Activated naive CD4-positive, alpha-beta T cell treated with anti-CD3 and anti-CD28 coated beads, Interleukin-2, amount 50 U/mL, for 72 hours (primary cell): ENCODE measurements around the gene SLC25A41. TPM values are rescaled to one million over a fixed set of nuclear protein-coding genes. Genes with fewer than 3 reads are reported as not detected.
A peak's percentile ranks its signal among the peaks of the same experiment; 100 is the strongest.

ENCODE experiments used
- ATAC-seq, 2 donors: fragments of 150-1000 bp; cut with Tn5 transposase; 2 replicates each; pipeline ENCODE4 v1.10.0; 2021; ENCODE audit warnings: mild to moderate bottlenecking in 2 of 2, moderate library complexity in 2 of 2
- DNase-seq, 2 donors: peaks; one replicate each; pipeline ENCODE4 v3.0.0; 2021 to 2022; ENCODE audit warnings: low spot score in 2 of 2
- H3K27ac Mint-ChIP-seq, 2 donors: one replicate each; pipeline ENCODE4 v1.8.0; 2022; ENCODE audit warnings: mild to moderate bottlenecking in 2 of 2, mixed read lengths in 2 of 2
- H3K36me3 Mint-ChIP-seq, 2 donors: one replicate each; pipeline ENCODE4 v1.8.0; 2022; ENCODE audit warnings: mixed read lengths in 2 of 2
- H3K9me3 Mint-ChIP-seq, 2 donors: one replicate each; pipeline ENCODE4 v1.8.0; 2022; ENCODE audit warnings: mixed read lengths in 2 of 2
- total RNA-seq, 2 donors: library from RNA; stranded (reverse); gene quantifications; one replicate each; pipeline ENCODE4 v1.2.3, GENCODE V29; 2022

The SLC25A41 gene
- total RNA-seq, 2 donors from 2014 or later: 0.14 TPM; not detected in 1

DNA sequence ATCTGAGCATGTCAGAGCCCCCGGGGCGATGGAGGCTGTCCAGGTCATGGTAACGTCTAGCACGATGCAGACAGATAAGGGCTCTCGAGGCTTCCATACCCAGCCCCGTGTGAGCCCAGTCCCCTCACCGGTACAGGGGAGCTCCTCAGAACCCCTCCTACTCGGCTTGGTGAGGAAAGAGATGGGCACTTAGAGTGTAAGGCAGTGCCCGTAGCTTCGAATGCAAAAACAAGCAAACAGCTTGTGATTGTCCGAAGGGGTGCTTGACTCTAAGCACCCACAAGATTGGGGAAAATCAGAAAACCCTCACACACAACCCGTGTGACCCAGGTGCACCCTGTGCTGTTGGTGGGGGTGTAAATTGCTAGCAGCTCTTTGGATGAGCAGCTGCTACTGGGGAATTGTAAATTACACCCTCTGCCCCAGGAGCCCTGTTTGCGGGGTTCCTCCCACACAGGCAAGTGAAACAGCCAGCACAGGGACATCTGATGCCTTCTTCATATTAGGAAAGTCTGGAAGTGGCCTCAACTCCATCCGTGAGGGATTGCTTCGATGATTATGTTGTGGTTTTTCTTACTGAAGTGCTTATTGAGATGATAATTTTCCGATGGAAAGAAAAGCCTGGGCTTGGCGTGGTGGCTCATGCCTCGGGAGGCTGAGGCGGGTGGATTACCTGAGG, 56.9 kb downstream of the SLC25A41 start:
- Mint-ChIP-seq H3K27ac (peak overlapping the region in 1 of 2 donors; percentile 50), H3K36me3 (peaks cover 10 to 16% of the 10 kb centered on the region in 2 donors), H3K9me3 (no peaks in the 10 kb centered on the region)
- ATAC-seq (no peak), DNase-seq (no peak)

Other genes starting within 250 kb of the SLC25A41 start
- gene MLLT1, start 153.8 kb downstream of the SLC25A41 start, total RNA-seq: 10 to 100 TPM; 31.8 to 48.2 TPM
- under 1 TPM in 1 of 2 donors, not detected in 1; 0.52 TPM for gene ACER1, start 100.2 kb downstream of the SLC25A41 start, total RNA-seq
- 100 to 1,000 TPM; 184 to 190 TPM for gene CLPP, start 72.2 kb downstream of the SLC25A41 start, total RNA-seq
- gene ALKBH7, start 61.0 kb downstream of the SLC25A41 start, total RNA-seq: 10 to 100 TPM; 33.9 to 89.4 TPM
- 1 to 10 TPM; 2.0 to 3.4 TPM for gene PSPN, start 57.8 kb downstream of the SLC25A41 start, total RNA-seq
- gene GTF2F1, start 40.6 kb downstream of the SLC25A41 start, total RNA-seq: 10 to 100 TPM; 44.6 to 78.4 TPM
- gene KHSRP, start 9.0 kb downstream of the SLC25A41 start, total RNA-seq: 100 to 1,000 TPM; 240 to 353 TPM
- gene SLC25A23, start 26.0 kb upstream of the SLC25A41 start, total RNA-seq: 10 to 100 TPM in 1 of 2 donors, under 1 TPM in 1; 0.96 to 36.0 TPM
- gene CRB3, start 30.5 kb upstream of the SLC25A41 start, total RNA-seq: 1 to 10 TPM in 1 of 2 donors, under 1 TPM in 1; 0.59 to 2.6 TPM
- 10 to 100 TPM; 70.8 to 84.4 TPM for gene DENND1C, start 48.0 kb upstream of the SLC25A41 start, total RNA-seq
- gene TUBB4A, start 68.5 kb upstream of the SLC25A41 start, total RNA-seq: 1 to 10 TPM; 2.6 to 9.4 TPM
- gene TNFSF9, start 97.3 kb upstream of the SLC25A41 start, total RNA-seq: 1 to 10 TPM in 1 of 2 donors, under 1 TPM in 1; 0.43 to 3.4 TPM
- 1 to 10 TPM; 4.8 to 8.4 TPM for gene CD70, start 157.4 kb upstream of the SLC25A41 start, total RNA-seq
- gene TNFSF14, start 236.4 kb upstream of the SLC25A41 start, total RNA-seq: 10 to 100 TPM; 24.9 to 25.3 TPM